SK-N-MC (cell line): ENCODE measurements around the gene PRKG1.

Source experiments
- EZH2 ChIP-seq: fragments of 200-600 bp; sonication (generic); IDR thresholded peaks from one replicate; pipeline ENCODE4 v1.6.1; 2017; ENCODE audit warnings: antibody characterized with exemption
- FOXP2 ChIP-seq: optimal IDR thresholded peaks from 2 replicates; pipeline ENCODE3; 2011; ENCODE audit warnings: mild to moderate bottlenecking, moderate library complexity; ENCODE audit not compliant: insufficient read depth; ENCODE audit errors: extremely low read length, control extremely low read depth
- POLR2AphosphoS5 ChIP-seq: IDR thresholded peaks from 2 replicates; pipeline ENCODE4 v1.6.1; 2012; ENCODE audit warnings: mild to moderate bottlenecking, low read depth, low read length, borderline replicate concordance

- TF ChIP-seq EZH2 (no peak), POLR2AphosphoS5 (no peak), FOXP2 (no peak)
Measured at GRCh38 chr10:51910596-51910995, 836.3 kb downstream of the PRKG1 start.
